Cerebellar cortex (tissue), 1 donor: ENCODE data around the gene ZFP3.
"Not testable (repeated sequence)": the region's sequence is repeated elsewhere in the genome, so short reads cannot be mapped to it uniquely, and the experiment has no call there.

ENCODE experiments used
- DNase-seq: peaks from one replicate; pipeline ENCODE4 v3.0.0-alpha.2; 2015; ENCODE audit warnings: low spot score

ZFP3 gene

DNA sequence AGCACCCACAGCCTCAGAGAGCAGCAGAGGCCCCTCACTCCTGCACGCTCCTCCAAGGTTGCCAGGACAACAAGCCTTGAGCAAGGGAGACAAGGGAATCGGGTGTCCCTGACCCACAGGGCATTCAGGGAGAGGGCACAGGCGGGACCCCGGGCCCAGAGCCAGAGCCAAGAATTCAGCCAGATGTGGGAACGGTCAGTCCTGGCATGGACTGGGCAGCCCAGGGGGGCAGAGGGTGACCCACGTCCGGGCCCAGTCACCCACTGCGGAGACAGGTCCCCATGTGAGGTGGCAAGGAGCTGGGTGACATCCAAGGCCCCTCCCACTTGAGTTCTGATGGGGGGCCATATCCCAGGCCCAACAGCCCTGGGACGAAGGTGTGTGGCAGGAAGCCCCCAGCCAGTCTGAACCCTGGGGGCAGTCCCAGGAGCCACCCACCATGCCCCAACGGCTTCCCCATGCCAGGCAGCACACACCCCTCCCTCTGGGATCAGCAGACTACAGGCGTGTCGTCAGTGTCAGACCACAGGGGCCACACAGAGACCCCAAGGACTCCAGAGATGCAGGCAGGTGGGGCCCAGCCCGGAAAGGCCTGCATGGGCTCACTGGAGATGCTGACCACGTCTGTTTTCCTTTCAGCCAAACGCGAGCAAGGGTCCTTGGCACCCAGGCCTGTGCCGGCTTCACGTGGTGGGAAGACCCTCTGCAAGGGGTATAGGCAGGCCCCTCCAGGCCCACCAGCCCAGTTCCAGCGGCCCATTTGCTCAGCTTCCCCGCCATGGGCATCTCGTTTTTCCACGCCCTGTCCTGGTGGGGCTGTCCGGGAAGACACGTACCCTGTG, 60.6 kb downstream of the ZFP3 start:
- DNase-seq = no peak

DNA sequence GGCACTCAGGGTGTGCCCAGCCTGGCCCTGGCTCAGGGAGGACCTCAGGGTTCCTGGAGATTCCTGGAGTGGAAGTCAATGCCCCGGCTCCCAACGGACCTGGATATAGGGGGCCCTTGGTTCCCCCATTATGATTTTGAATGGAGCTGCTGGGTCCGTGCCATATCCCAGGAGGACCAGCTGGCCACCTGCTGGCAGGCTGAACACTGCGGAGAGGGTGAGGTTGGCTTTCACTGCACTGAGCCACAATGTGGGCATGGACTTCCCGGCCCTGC, 61.1 kb downstream of the ZFP3 start:
- DNase-seq = no peak

DNA sequence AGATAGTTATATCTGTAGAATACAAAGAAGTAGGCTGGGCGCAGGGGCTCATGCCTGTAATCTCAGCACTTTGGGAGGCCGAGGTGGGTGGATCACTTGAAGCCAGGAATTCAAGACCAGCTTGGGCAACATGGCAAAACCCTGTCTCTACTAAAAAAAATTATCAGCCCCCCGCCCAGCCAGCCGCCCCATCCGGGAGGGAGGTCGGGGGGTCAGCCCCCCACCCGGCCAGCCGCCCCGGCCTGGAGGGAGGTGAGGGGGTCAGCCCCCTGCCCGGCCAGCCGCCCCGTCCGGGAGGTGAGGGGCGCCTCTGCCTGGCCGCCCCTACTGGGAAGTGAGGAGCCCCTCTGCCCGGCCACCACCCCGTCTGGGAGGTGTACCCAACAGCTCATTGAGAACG, 64.6 kb downstream of the ZFP3 start:
- DNase-seq = not testable (repeated sequence)
